Hematopoietic multipotent progenitor cell treated with erythropoietin and hydrocortisone succinate and interleukin-3 and kit ligand, for 4 days (in vitro differentiated cells): ENCODE results near the gene LSM14A.
A peak's percentile ranks its signal among the peaks of the same experiment; 100 is the strongest.
"Not testable (repeated sequence)": the region's sequence is repeated elsewhere in the genome, so short reads cannot be mapped to it uniquely, and the experiment has no call there.

Experiments
- DNase-seq: peaks from one replicate; pipeline ENCODE4 v3.0.0-alpha.2; 2015

The LSM14A gene

GRCh38 chr19:34159541-34159940, 12.8 kb upstream of the LSM14A start:
- DNase-seq: not testable (repeated sequence)

- peak; percentile 36 for DNase-seq
These were observed 10.4 kb upstream of the LSM14A start for GRCh38 chr19:34161902-34162301.

- peak; percentile 62 for DNase-seq
These were observed 7.0 kb upstream of the LSM14A start for GRCh38 chr19:34165295-34165738.

- not testable (repeated sequence) for DNase-seq
These were observed 2.7 kb upstream of the LSM14A start for GRCh38 chr19:34169475-34170199.

- no peak for DNase-seq
These were observed 796 bp upstream of the LSM14A start for GRCh38 chr19:34171539-34171876.

GRCh38 chr19:34172661-34173192, 423 bp downstream of the LSM14A start:
- peak; percentile 49 for DNase-seq

- peak; percentile 52 for DNase-seq
These were observed 1.1 kb downstream of the LSM14A start for GRCh38 chr19:34173193-34173956.

GRCh38 chr19:34175173-34175572, 2.9 kb downstream of the LSM14A start:
- not testable (repeated sequence) for DNase-seq

- DNase-seq: no peak
These were observed 4.3 kb downstream of the LSM14A start for GRCh38 chr19:34176581-34176980.

- DNase-seq: no peak
These were observed 5.9 kb downstream of the LSM14A start for GRCh38 chr19:34178274-34178610.

GRCh38 chr19:34179066-34179465, 6.8 kb downstream of the LSM14A start:
- no peak for DNase-seq

- DNase-seq: no peak
These were observed 8.0 kb downstream of the LSM14A start for GRCh38 chr19:34180273-34180672.

- DNase-seq: no peak
These were observed 8.4 kb downstream of the LSM14A start for GRCh38 chr19:34180709-34181108.

- peak; percentile 41 for DNase-seq
These were observed 9.0 kb downstream of the LSM14A start for GRCh38 chr19:34181111-34181864.

GRCh38 chr19:34182125-34182524, 9.8 kb downstream of the LSM14A start:
- no peak for DNase-seq

- peak; percentile 17 for DNase-seq
These were observed 12.7 kb downstream of the LSM14A start for GRCh38 chr19:34184880-34185491.

GRCh38 chr19:34186205-34186604, 13.9 kb downstream of the LSM14A start:
- no peak for DNase-seq

- no peak for DNase-seq
These were observed 14.7 kb downstream of the LSM14A start for GRCh38 chr19:34187011-34187410.

GRCh38 chr19:34188408-34188807, 16.1 kb downstream of the LSM14A start:
- no peak for DNase-seq

- DNase-seq: no peak
These were observed 17.1 kb downstream of the LSM14A start for GRCh38 chr19:34189199-34189916.

GRCh38 chr19:34189917-34190425, 17.7 kb downstream of the LSM14A start:
- no peak for DNase-seq

GRCh38 chr19:34191355-34191962, 19.2 kb downstream of the LSM14A start:
- no peak for DNase-seq
